ENCODE measurements around the gene ALKBH6. TPM values are rescaled to one million over a fixed set of nuclear protein-coding genes. Genes with fewer than 3 reads are reported as not detected.

The ALKBH6 gene
- total RNA-seq, 5 donors from 2014 or later (not counting 1 experiment from before 2014, with no cell fraction given), result 42.6 to 61.4 (median 51.2) TPM

DNA sequence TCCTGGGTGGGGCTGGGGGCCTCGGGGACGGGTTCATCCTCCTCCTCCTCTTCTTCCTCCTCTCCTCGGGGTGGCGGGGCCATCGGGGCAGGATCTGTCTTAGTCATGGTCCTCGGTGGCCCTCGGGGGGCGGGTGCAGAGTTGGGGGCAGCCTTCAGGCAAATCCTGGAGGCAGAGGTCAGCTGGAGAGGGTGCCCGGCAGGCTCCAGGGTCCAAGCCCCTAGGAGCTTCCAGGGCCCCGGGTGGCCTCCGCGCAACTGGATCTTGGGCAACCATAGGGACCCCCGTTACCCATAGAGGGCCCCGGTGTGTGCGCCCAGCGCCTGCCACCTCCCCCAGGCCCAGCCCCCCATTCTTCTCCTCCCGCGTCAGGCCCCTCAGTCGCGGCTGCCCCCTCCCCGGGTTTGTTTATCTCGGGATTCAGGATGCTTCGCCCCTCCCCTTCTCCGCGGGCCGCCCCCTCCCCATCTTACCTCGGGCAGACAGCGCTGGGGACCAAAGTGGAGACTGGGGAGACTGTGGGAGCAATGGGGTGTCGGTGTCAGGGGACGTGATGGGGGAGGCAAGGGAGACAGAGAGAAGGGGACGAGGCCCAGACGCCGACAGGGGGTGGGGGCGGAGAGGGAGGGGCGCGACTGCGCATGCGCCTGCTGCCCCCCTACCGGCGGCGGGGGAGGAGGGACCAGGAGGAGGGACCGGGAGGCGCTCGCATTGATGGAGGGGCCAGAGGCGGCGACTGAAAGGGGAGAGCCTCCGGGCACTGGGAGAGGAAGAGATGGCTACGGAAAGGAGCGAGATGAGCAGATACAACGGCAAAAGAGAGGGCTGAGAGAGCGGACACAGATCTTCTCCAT lies 18.5 kb upstream of the ALKBH6 start, which contains the start of gene CLIP3:
Gene CLIP3, minus strand, starts transcription at position 623 of the 854 bp plus-strand sequence. Its CDS starts 516 bp downstream, at position 107.
- Histone ChIP-seq H3K36me3 (ENCODE audit: control insufficient read depth in 2 of 2, extremely low read depth in 1 of 2, insufficient read depth in 1 of 2, low read length in 1 of 2) (peaks cover 0 to 5% of the 10 kb centered on the region in 2 donors), H3K9me3 (no peaks in the 10 kb centered on the region), H3K4me1 (ENCODE audit: control insufficient read depth in 1 of 2, extremely low read depth in 1 of 2, insufficient read depth in 2 of 2, low read length in 2 of 2) (peaks cover 24 to 35% of the 10 kb centered on the region in 2 experiments), H3K27me3 (replicated peaks in 1 of 2; ENCODE audit: control insufficient read depth in 2 of 2, extremely low read depth in 1 of 2, insufficient read depth in 2 of 2, low read length in 1 of 2) (peaks cover 0 to 12% of the 10 kb centered on the region in 2 experiments), H3K4me3 (ENCODE audit: control insufficient read depth in 1 of 2, extremely low read depth in 1 of 2, low read length in 1 of 2) (peak within 1 kb of the TSS; percentile 28 to 35), H3K27ac (ENCODE audit: low read length) (no peak within 1 kb of the TSS)
- DNase-seq (peak in 19 of 35 experiments; percentile 10 to 52 (median 27)), ATAC-seq (replicated peaks in 1 of 4) (peak in 3 of 4 experiments; percentile 59 to 61 (median 60))
- Mint-ChIP-seq H3K27me3 (peaks cover 0 to 3% of the 10 kb centered on the region in 2 donors), H3K36me3 (peaks cover 23% of the 10 kb centered on the region), H3K4me3 (peak within 1 kb of the TSS; percentile 31 to 64 (median 57)), H3K4me1 (peaks cover 36 to 47% (median 38%) of the 10 kb centered on the region in 3 donors), H3K9me3 (no peaks in the 10 kb centered on the region), H3K27ac (peak within 1 kb of the TSS in 1 of 2 donors; percentile 16)
- CTCF ChIA-PET, result no interaction called here
- 21% methylated on average over 26 of the region's 51 CpGs for WGBS (ENCODE audit: insufficient coverage)
- POLR2A ChIA-PET, result no interaction called here

DNA sequence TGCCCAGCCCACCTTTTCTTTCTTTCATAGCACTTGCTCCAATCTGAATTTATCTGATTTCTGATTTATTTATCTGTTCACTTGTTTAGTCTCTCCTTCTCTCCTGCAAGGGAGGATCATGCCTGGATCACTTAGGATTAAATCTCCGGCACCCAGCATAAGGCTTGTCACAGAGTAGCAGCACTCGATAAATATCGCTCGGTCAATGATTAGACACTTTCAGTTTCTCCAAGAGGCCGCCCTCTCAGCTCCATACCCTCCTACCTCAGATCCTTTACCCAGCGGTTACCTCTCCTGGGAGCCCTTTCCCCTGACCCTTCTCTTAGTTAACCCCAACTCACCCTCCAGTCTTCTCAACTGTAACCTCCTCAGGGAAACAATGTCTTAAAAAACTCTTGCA lies 17.3 kb upstream of the ALKBH6 start:
- peaks cover 26 to 35% (median 29%) of the 10 kb centered on the region in 3 donors for H3K4me1 Mint-ChIP-seq
- H3K4me3 Mint-ChIP-seq, result no peak overlapping the region
- H3K27me3 ChIP-seq (replicated peaks in 1 of 2; ENCODE audit: control insufficient read depth in 2 of 2, extremely low read depth in 1 of 2, insufficient read depth in 2 of 2, low read length in 1 of 2), result peaks cover 0 to 12% of the 10 kb centered on the region in 2 experiments
- DNase-seq, result no peak
- CTCF ChIA-PET, result no interaction called here
- H3K36me3 Mint-ChIP-seq, result peaks cover 29% of the 10 kb centered on the region
- H3K4me1 ChIP-seq (ENCODE audit: control insufficient read depth in 1 of 2, extremely low read depth in 1 of 2, insufficient read depth in 2 of 2, low read length in 2 of 2), result peaks cover 15 to 24% of the 10 kb centered on the region in 2 experiments
- POLR2A ChIA-PET, result no interaction called here
- WGBS (ENCODE audit: insufficient coverage), result 92% methylated on average over 2 of the region's 6 CpGs
- peaks cover 0 to 3% of the 10 kb centered on the region in 2 donors for H3K27me3 Mint-ChIP-seq
- no peaks in the 10 kb centered on the region for H3K9me3 Mint-ChIP-seq
- no peak overlapping the region for H3K27ac Mint-ChIP-seq
- H3K36me3 ChIP-seq (ENCODE audit: control insufficient read depth in 2 of 2, extremely low read depth in 1 of 2, insufficient read depth in 1 of 2, low read length in 1 of 2), result peaks cover 0 to 7% of the 10 kb centered on the region in 2 donors
- no peak overlapping the region for H3K27ac ChIP-seq (ENCODE audit: low read length)
- H3K9me3 ChIP-seq, result no peaks in the 10 kb centered on the region
- no peak overlapping the region for H3K4me3 ChIP-seq (ENCODE audit: control insufficient read depth in 1 of 2, extremely low read depth in 1 of 2, low read length in 1 of 2)
- ATAC-seq (replicated peaks in 1 of 4), result no peak

DNA sequence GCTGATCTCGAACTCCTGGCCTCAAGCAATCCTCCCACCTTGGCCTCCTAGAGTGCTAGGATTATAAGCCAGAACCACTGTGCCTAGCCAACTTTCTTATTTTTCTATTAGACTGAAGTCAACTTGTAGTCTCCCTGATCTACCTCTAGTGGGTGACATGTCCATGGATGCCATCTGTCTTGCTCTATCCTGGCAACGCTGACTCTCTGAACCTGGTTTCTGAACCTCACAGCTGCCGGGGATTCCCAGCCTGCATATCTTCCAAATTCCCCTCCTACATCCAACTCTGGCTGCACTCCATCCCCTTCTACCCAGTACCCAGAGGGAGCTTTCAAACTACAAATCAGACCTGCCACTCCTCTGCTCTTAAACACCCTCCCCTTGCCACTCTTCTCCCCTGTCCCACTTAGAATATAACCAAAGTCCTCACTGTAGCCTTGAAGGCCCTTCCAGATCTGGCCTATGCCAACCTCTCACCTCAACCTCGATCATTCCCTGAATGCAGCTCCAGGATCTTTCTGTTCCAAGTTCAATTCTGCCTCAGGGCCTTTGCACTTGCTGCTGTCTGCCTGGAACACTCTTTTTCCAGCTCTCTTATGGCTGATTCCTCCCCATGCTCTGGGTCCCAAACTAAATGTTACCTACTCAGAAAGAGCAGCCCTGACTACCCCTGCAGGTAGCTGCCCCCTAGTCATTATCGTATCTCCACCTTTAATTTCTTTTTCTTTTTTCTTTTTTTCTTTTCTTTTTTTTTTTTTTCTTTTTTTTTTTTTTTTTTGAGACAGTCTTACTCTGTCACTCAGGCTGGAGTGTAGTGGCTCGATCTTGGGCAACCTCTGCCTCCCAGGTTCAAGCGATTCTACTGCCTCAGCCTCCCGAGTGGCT lies 16.5 kb upstream of the ALKBH6 start:
- H3K4me1 ChIP-seq (ENCODE audit: control insufficient read depth in 1 of 2, extremely low read depth in 1 of 2, insufficient read depth in 2 of 2, low read length in 2 of 2), result peaks cover 7 to 18% of the 10 kb centered on the region in 2 experiments
- ATAC-seq (replicated peaks in 1 of 4), result no peak
- H3K4me3 ChIP-seq (ENCODE audit: control insufficient read depth in 1 of 2, extremely low read depth in 1 of 2, low read length in 1 of 2), result no peak overlapping the region
- DNase-seq, result no peak
- ChIA-PET CTCF (interaction anchor here in 1 of 2 donors (0.7 kb wide), 1 partner anchor 1920 kb away, joined by 4 read pairs; no protein-coding TSS in a partner anchor), POLR2A (no interaction called here)
- H3K4me3 Mint-ChIP-seq, result no peak overlapping the region
- no peak overlapping the region for H3K27ac ChIP-seq (ENCODE audit: low read length)
- H3K36me3 ChIP-seq (ENCODE audit: control insufficient read depth in 2 of 2, extremely low read depth in 1 of 2, insufficient read depth in 1 of 2, low read length in 1 of 2), result peaks cover 0 to 7% of the 10 kb centered on the region in 2 donors
- peaks cover 0 to 3% of the 10 kb centered on the region in 2 donors for H3K27me3 Mint-ChIP-seq
- H3K9me3 Mint-ChIP-seq, result no peaks in the 10 kb centered on the region
- 87% methylated on average over 4 of the region's 8 CpGs for WGBS (ENCODE audit: insufficient coverage)
- H3K4me1 Mint-ChIP-seq, result peaks cover 20 to 27% (median 22%) of the 10 kb centered on the region in 3 donors
- peaks cover 0 to 12% of the 10 kb centered on the region in 2 experiments for H3K27me3 ChIP-seq (replicated peaks in 1 of 2; ENCODE audit: control insufficient read depth in 2 of 2, extremely low read depth in 1 of 2, insufficient read depth in 2 of 2, low read length in 1 of 2)
- peaks cover 34% of the 10 kb centered on the region for H3K36me3 Mint-ChIP-seq
- peak overlapping the region in 1 of 2 donors; percentile 62 for H3K27ac Mint-ChIP-seq
- no peaks in the 10 kb centered on the region for H3K9me3 ChIP-seq

DNA sequence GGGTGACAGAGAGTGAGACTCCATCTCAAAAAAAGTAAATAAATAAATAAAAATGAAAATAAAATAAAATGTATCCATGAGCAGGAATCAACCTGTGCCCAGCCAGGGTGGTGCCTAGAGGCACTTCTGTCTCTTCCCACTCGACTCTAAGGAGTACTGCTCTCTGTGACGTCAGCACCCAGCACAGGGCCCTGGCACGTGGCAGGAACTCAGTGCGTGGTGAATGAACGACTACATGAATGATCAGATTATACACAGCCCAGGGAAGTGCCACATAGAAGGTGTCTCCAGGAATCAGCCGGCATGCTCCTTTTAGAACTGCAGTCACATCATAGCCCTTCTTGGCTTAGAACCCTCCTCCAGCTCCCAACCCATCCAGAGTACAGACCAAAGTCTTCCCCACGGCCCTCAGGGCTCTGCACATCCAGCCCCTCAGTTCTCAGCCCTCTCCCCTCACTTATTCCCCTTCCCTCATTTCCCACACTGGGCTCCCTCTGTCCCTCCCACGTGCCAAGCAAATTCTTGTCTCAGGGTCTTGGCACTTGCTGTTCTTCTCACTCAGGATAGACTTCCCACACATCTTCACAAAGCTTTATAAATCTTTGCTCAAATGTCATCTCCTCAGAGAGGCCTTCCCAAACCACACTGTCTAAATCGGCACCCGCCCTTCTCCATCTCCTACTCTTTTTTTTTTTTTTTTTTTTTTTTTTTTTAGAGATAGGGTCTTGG lies 14.5 kb upstream of the ALKBH6 start:
- DNase-seq (no peak), ATAC-seq (replicated peaks in 1 of 4) (no peak)
- Histone ChIP-seq H3K4me3 (ENCODE audit: control insufficient read depth in 1 of 2, extremely low read depth in 1 of 2, low read length in 1 of 2) (no peak overlapping the region), H3K4me1 (ENCODE audit: control insufficient read depth in 1 of 2, extremely low read depth in 1 of 2, insufficient read depth in 2 of 2, low read length in 2 of 2) (peaks cover 3 to 13% of the 10 kb centered on the region in 2 experiments), H3K27ac (ENCODE audit: low read length) (no peak overlapping the region), H3K27me3 (replicated peaks in 1 of 2; ENCODE audit: control insufficient read depth in 2 of 2, extremely low read depth in 1 of 2, insufficient read depth in 2 of 2, low read length in 1 of 2) (peaks cover 0 to 12% of the 10 kb centered on the region in 2 experiments), H3K9me3 (no peaks in the 10 kb centered on the region), H3K36me3 (ENCODE audit: control insufficient read depth in 2 of 2, extremely low read depth in 1 of 2, insufficient read depth in 1 of 2, low read length in 1 of 2) (peaks cover 4 to 7% of the 10 kb centered on the region in 2 donors)
- Mint-ChIP-seq H3K9me3 (no peaks in the 10 kb centered on the region), H3K36me3 (peaks cover 27% of the 10 kb centered on the region), H3K27me3 (peaks cover 0 to 3% of the 10 kb centered on the region in 2 donors), H3K4me3 (no peak overlapping the region), H3K4me1 (peaks cover 2 to 11% (median 10%) of the 10 kb centered on the region in 3 donors), H3K27ac (no peak overlapping the region)
- 92% methylated on average over 8 of the region's 10 CpGs for WGBS (ENCODE audit: insufficient coverage)
- POLR2A ChIA-PET, result no interaction called here
- CTCF ChIA-PET, result no interaction called here

DNA sequence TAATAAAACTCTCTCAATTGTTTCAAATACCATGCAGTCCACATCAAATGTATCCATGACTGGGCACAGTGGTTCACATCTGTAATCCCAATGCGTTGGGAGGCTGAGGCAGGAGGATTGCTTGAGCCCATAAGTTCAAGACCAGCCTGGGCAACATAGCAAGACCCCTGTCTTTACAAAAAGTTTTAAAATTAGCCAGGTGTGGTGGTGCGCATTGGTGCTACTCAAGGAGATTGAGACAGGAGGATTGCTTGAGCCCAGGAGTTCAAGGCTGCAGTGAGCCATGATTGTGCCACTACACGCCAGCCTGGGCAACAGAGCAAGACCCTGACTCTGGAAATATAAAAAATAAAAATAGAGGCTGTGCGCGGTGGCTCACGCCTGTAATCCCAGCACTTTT lies 13.7 kb upstream of the ALKBH6 start:
- DNase-seq (no peak), ATAC-seq (replicated peaks in 1 of 4) (no peak)
- H3K27ac Mint-ChIP-seq, result no peak overlapping the region
- WGBS (ENCODE audit: insufficient coverage), result 100% methylated on average over 2 of the region's 6 CpGs
- Histone ChIP-seq H3K4me3 (ENCODE audit: control insufficient read depth in 1 of 2, extremely low read depth in 1 of 2, low read length in 1 of 2) (no peak overlapping the region), H3K9me3 (no peaks in the 10 kb centered on the region), H3K36me3 (ENCODE audit: control insufficient read depth in 2 of 2, extremely low read depth in 1 of 2, insufficient read depth in 1 of 2, low read length in 1 of 2) (peaks cover 4 to 11% of the 10 kb centered on the region in 2 donors), H3K27ac (ENCODE audit: low read length) (no peak overlapping the region), H3K27me3 (replicated peaks in 1 of 2; ENCODE audit: control insufficient read depth in 2 of 2, extremely low read depth in 1 of 2, insufficient read depth in 2 of 2, low read length in 1 of 2) (peaks cover 0 to 8% of the 10 kb centered on the region in 2 experiments), H3K4me1 (ENCODE audit: control insufficient read depth in 1 of 2, extremely low read depth in 1 of 2, insufficient read depth in 2 of 2, low read length in 2 of 2) (peaks cover 0 to 6% of the 10 kb centered on the region in 2 experiments)
- H3K9me3 Mint-ChIP-seq, result no peaks in the 10 kb centered on the region
- no peak overlapping the region for H3K4me3 Mint-ChIP-seq
- peaks cover 0 to 3% of the 10 kb centered on the region in 2 donors for H3K27me3 Mint-ChIP-seq
- CTCF ChIA-PET, result no interaction called here
- peaks cover 0 to 5% (median 4%) of the 10 kb centered on the region in 3 donors for H3K4me1 Mint-ChIP-seq
- peaks cover 32% of the 10 kb centered on the region for H3K36me3 Mint-ChIP-seq
- POLR2A ChIA-PET, result no interaction called here

All from T-cell (primary cell).